ENCODE results near the gene FYTTD1. TPM values are rescaled to one million over a fixed set of nuclear protein-coding genes. Genes with fewer than 3 reads are reported as not detected.

Gene FYTTD1
- total RNA-seq, 4 donors from 2014 or later = 48.4 to 52.0 (median 50.7) TPM

- TF ChIP-seq, protein P1, sequence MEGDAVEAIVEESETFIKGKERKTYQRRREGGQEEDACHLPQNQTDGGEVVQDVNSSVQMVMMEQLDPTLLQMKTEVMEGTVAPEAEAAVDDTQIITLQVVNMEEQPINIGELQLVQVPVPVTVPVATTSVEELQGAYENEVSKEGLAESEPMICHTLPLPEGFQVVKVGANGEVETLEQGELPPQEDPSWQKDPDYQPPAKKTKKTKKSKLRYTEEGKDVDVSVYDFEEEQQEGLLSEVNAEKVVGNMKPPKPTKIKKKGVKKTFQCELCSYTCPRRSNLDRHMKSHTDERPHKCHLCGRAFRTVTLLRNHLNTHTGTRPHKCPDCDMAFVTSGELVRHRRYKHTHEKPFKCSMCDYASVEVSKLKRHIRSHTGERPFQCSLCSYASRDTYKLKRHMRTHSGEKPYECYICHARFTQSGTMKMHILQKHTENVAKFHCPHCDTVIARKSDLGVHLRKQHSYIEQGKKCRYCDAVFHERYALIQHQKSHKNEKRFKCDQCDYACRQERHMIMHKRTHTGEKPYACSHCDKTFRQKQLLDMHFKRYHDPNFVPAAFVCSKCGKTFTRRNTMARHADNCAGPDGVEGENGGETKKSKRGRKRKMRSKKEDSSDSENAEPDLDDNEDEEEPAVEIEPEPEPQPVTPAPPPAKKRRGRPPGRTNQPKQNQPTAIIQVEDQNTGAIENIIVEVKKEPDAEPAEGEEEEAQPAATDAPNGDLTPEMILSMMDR (IDR thresholded peaks at IDR 0.05; ENCODE audit: low read depth) = no peak
Observed at GRCh38 chr3:197789309-197789708, 39.6 kb downstream of the FYTTD1 start.

GRCh38 chr3:197790033-197790432, 40.4 kb downstream of the FYTTD1 start:
- TF ChIP-seq, protein P1 (IDR thresholded peaks at IDR 0.05; ENCODE audit: low read depth) = no peak

DNA sequence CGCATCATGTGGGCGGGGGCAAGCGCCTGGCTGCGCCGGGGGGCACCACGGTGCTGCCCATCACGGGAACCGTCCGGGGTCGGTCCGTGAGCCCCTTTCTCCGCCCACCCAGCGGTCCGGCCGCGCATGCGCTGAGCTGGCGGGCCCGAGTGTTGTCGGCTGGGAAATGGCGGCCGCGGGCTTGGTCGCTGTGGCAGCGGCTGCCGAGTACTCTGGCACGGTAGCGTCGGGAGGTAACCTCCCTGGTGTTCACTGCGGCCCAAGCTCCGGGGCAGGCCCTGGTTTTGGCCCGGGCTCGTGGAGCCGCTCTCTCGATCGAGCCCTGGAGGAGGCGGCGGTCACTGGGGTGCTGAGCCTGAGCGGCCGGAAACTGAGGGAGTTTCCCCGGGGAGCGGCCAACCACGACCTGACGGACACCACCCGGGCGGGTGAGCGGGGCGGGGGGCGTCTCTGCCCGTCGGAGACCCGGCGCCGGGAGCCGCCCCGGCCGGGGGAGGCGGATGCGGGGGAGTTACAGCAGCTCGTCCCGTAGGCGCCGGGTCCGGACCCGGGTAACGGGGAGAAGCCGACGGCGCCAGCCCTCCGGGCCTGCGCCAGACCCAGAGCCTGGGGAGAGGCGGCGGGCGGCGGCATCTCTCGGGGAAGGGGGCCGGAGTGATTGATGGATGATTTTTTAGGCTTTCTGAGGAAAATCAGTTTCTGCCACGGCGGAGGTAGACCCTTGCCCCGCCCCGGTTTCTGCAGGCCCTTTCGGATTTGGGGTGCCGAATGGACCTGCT, 41.6 kb downstream of the FYTTD1 start, which contains the start of gene LRCH3:
Gene LRCH3, plus strand, starts transcription at position 142 of the 779 bp plus-strand sequence. Its CDS starts 25 bp downstream, at position 167.
- TF ChIP-seq, protein P1 (IDR thresholded peaks at IDR 0.05; ENCODE audit: low read depth) = no peak

DNA sequence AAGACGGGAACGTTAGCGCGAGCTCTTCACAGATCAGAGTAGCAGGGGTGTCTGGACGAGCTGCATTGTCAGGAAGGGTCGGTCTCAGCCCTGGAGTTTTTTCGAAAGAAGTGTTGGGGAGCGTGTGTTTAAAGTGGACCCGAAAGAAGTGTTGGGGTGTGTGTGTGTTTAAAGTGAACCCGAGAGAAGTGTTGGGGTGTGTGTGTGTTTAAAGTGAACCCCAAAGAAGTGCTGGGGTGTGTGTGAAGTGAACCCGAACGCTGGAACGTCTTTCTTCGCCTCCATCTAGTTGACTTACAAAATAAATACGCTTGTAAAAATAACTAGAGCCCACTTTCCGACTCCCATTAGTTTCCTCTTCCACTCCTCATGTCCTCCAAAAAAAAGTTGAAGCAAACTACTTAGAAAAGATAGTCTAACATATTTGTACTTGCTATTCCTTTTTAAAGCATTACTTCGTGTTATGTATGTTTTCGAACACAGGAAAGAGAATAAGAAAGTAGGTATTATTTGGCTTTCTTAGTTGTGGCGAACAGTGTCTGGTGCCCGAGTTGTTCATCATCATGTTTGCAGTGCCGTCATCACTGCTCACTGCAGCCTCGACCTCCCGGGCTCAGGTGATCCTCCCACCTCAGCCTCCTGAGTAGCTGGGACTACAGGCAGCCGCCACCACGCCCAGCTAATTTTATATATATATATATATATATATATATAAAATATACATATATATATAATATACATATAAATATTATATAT, 42.4 kb downstream of the FYTTD1 start:
- TF ChIP-seq, protein P1 (IDR thresholded peaks at IDR 0.05; ENCODE audit: low read depth) = no peak

DNA sequence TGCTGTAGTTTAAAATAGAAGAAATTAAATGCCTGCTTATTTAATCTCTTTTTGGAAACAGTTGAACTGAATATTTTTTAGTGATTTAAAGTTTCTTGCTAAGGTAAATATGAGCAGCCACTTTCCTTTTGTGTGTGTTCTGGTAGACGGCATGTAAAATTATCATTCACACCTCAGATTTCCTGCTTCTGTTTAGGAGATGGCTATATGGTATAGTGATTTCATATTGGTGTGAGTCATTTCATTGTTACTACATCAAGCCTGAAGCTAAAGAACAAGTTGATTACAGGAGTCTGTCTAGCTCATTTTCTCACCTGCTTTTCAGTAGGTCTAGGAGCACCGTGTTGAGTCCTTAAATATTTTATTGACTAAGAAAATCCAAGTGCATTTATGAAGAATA, 43.6 kb downstream of the FYTTD1 start:
- TF ChIP-seq, protein P1 (IDR thresholded peaks at IDR 0.05; ENCODE audit: low read depth) = no peak

- TF ChIP-seq, protein P1 (IDR thresholded peaks at IDR 0.05; ENCODE audit: low read depth) = no peak
Observed at GRCh38 chr3:197794115-197794514, 44.4 kb downstream of the FYTTD1 start.

- TF ChIP-seq, protein P1 (IDR thresholded peaks at IDR 0.05; ENCODE audit: low read depth) = no peak
Observed at GRCh38 chr3:197795200-197795599, 45.5 kb downstream of the FYTTD1 start.
